IMR-90 (cell line): ENCODE data around the gene MRPL38. TPM values are rescaled to one million over a fixed set of nuclear protein-coding genes. Genes with fewer than 3 reads are reported as not detected.

Experiments
- ATAC-seq: fragments of 200-7000 bp; cut with Tn5 transposase; 2 replicates; pipeline ENCODE4 v1.9.1; 2020; ENCODE audit warnings: low read depth, mild to moderate bottlenecking, moderate library complexity
- BruUV-seq: library from RNA; stranded (reverse); fragments of 400-500 nt; replicated peaks from 2 replicates; lab custom pipeline; 2021; lab: Mats Ljungman, UMichigan
- CTCF ChIA-PET: fragments of 300-600 bp; formaldehyde crosslinking; extraction: SDS; loops from one replicate; lab custom pipeline; 2021; ENCODE audit warnings: antibody characterized with exemption; lab: Yijun Ruan, JAX
- POLR2A ChIA-PET: fragments of 300-600 bp; sonication (Branson Sonifier 250); formaldehyde crosslinking; loops from one replicate; lab custom pipeline; 2022; ENCODE audit warnings: antibody characterized with exemption; ENCODE audit not compliant: unreplicated experiment; lab: Charles Lee
- DNase-seq: peaks from one replicate; pipeline ENCODE4 v3.0.0; 2013
- H2AFZ ChIP-seq: replicated peaks from 2 replicates; pipeline ENCODE3; 2013; ENCODE audit warnings: low read length, mild to moderate bottlenecking; ENCODE audit not compliant: poor library complexity
- H2AK5ac ChIP-seq: 2 replicates; pipeline ENCODE4 v1.6.1; 2013; ENCODE audit warnings: low read depth, low read length, inconsistent platforms
- H2AK9ac ChIP-seq: replicated peaks from 2 replicates; pipeline ENCODE3; 2013; ENCODE audit warnings: mild to moderate bottlenecking, low read depth, low read length, moderate library complexity; ENCODE audit not compliant: poor library complexity
- H2BK120ac ChIP-seq: 2 replicates; pipeline ENCODE4 v1.6.1; 2013; ENCODE audit warnings: low read depth, low read length, inconsistent platforms
- H2BK15ac ChIP-seq: 3 replicates; pipeline ENCODE4 v1.6.1; 2013; ENCODE audit warnings: low read depth, low read length, inconsistent platforms
- H2BK20ac ChIP-seq: 2 replicates; pipeline ENCODE4 v1.6.1; 2013; ENCODE audit warnings: low read depth, mild to moderate bottlenecking, inconsistent platforms, low read length, moderate library complexity
- H2BK5ac ChIP-seq: 2 replicates; pipeline ENCODE4 v1.6.1; 2013; ENCODE audit warnings: mild to moderate bottlenecking, low read depth, low read length, inconsistent platforms; ENCODE audit not compliant: poor library complexity, severe bottlenecking
- H3K14ac ChIP-seq: replicated peaks from 2 replicates; pipeline ENCODE4 v1.6.1; 2013; ENCODE audit warnings: low read depth, low read length, inconsistent platforms
- H3K18ac ChIP-seq: 2 replicates; pipeline ENCODE4 v1.6.1; 2013; ENCODE audit warnings: low read depth, low read length, control low read depth
- H3K23ac ChIP-seq: 2 replicates; pipeline ENCODE4 v1.6.1; 2013; ENCODE audit warnings: low read depth, low read length, inconsistent platforms
- H3K27ac ChIP-seq: 2 replicates; pipeline ENCODE4 v1.5.1; 2013; ENCODE audit warnings: mild to moderate bottlenecking, control low read depth, low read length; ENCODE audit not compliant: insufficient read depth
- H3K27me3 ChIP-seq: 2 replicates; pipeline ENCODE4 v1.6.1; 2013; ENCODE audit warnings: low read length; ENCODE audit not compliant: control insufficient read depth, insufficient read depth
- H3K36me3 ChIP-seq: 2 replicates; pipeline ENCODE4 v1.6.1; 2013; ENCODE audit warnings: low read length, mixed read lengths; ENCODE audit not compliant: control insufficient read depth, insufficient read depth
- H3K4ac ChIP-seq: 2 replicates; pipeline ENCODE4 v1.6.1; 2013; ENCODE audit warnings: low read depth, low read length, inconsistent platforms
- H3K4me1 ChIP-seq: 2 replicates; pipeline ENCODE4 v1.6.1; 2013; ENCODE audit warnings: low read length, mixed read lengths; ENCODE audit not compliant: control insufficient read depth, insufficient read depth
- H3K4me2 ChIP-seq: 2 replicates; pipeline ENCODE4 v1.6.1; 2013; ENCODE audit warnings: low read depth, mild to moderate bottlenecking, control low read depth, low read length, moderate library complexity
- H3K4me3 ChIP-seq: 2 replicates; pipeline ENCODE4 v1.5.1; 2013; ENCODE audit warnings: low read depth, mild to moderate bottlenecking, control low read depth, low read length, moderate library complexity; ENCODE audit not compliant: insufficient read depth
- H3K56ac ChIP-seq: 2 replicates; pipeline ENCODE4 v1.6.1; 2013; ENCODE audit warnings: low read length, inconsistent platforms; ENCODE audit not compliant: insufficient read depth; ENCODE audit errors: extremely low read depth
- H3K79me1 ChIP-seq, 2 experiments: 2 replicates each; pipeline ENCODE4 v1.6.1; 2013; ENCODE audit warnings: low read length in 2 of 2, inconsistent platforms in 1 of 2, low read depth in 1 of 2
- H3K9ac ChIP-seq: 2 replicates; pipeline ENCODE4 v1.6.1; 2013; ENCODE audit warnings: low read depth, low read length, control low read depth
- H3K9me1 ChIP-seq: 2 replicates; pipeline ENCODE4 v1.6.1; 2013; ENCODE audit warnings: low read length, inconsistent platforms; ENCODE audit not compliant: insufficient read depth
- H3K9me3 ChIP-seq: 2 replicates; pipeline ENCODE4 v1.6.1; 2013; ENCODE audit warnings: low read length; ENCODE audit not compliant: control insufficient read depth, insufficient read depth
- H4K20me1 ChIP-seq: 2 replicates; pipeline ENCODE4 v1.6.1; 2013; ENCODE audit warnings: low read length, inconsistent platforms; ENCODE audit not compliant: insufficient read depth
- H4K5ac ChIP-seq: 2 replicates; pipeline ENCODE4 v1.6.1; 2013; ENCODE audit warnings: mild to moderate bottlenecking, low read depth, low read length, control low read depth
- H4K8ac ChIP-seq, 2 experiments: 2 replicates each; pipeline ENCODE4 v1.6.1; 2013; ENCODE audit warnings: low read depth in 2 of 2, low read length in 2 of 2, control low read depth in 1 of 2, inconsistent platforms in 1 of 2
- H4K91ac ChIP-seq: 2 replicates; pipeline ENCODE4 v1.6.1; 2013; ENCODE audit warnings: low read depth, low read length, inconsistent platforms; ENCODE audit not compliant: insufficient read depth
- MAZ ChIP-seq: IDR thresholded peaks from 2 replicates; pipeline ENCODE4 v1.6.1; 2012; ENCODE audit warnings: low read depth, mild to moderate bottlenecking, low read length, improper control_type of control experiment, moderate library complexity, borderline replicate concordance
- POLR2A ChIP-seq: IDR thresholded peaks from 2 replicates; pipeline ENCODE4 v1.6.1; 2012; ENCODE audit warnings: mild to moderate bottlenecking, low read depth, low read length
- RAD21 ChIP-seq: IDR thresholded peaks from 2 replicates; pipeline ENCODE4 v1.6.1; 2012; ENCODE audit warnings: low read length, improper control_type of control experiment
- RFX5 ChIP-seq: IDR thresholded peaks from 2 replicates; pipeline ENCODE4 v1.8.0; 2012; ENCODE audit warnings: low read depth, mild to moderate bottlenecking, low read length, moderate library complexity
- WGBS, 2 experiments: methylation state at CpG; one replicate each; pipeline versions ENCODE4 v1.1.5 to v1.1.7; 2013; ENCODE audit warnings: missing lambda C conversion rate in 2 of 2; ENCODE audit not compliant: insufficient read length in 1 of 2; ENCODE audit errors: extremely low coverage in 2 of 2; 5-methylcytosine and 5-hydroxymethylcytosine counted together
- dilution Hi-C: fragments of 300-500 bp; cut with HindIII; formaldehyde crosslinking; loops from one replicate; pipeline ENCODE4 v1.14.3; 2018; ENCODE audit warnings: low sequenced_read_pairs; ENCODE audit not compliant: unreplicated experiment
- in situ Hi-C: fragments of 300-500 bp; cut with MboI; formaldehyde crosslinking; loops from 3 replicates; pipeline ENCODE4 v1.14.3; 2019; ENCODE audit warnings: low sequenced_read_pairs, inconsistent platforms, mixed read lengths
- intact Hi-C: fragments of 100-400 bp; cut with micrococcal nuclease; formaldehyde crosslinking; loops from 2 replicates; pipeline ENCODE4 v1.10.0; 2022
- polyA plus RNA-seq, 3 experiments: library from polyadenylated mRNA; depleted of rRNA; stranded (reverse); fragments of >200 nt; gene quantifications; 2 replicates each; pipeline ENCODE4 v1.2.3, GENCODE V29; 2012; ENCODE audit warnings: low replicate concordance in 1 of 3
- total RNA-seq: library from RNA; depleted of rRNA; stranded (reverse); fragments of >200 nt; gene quantifications from 2 replicates; pipeline ENCODE4 v1.2.3, GENCODE V29; 2012

MRPL38 gene
- total and polyA plus RNA-seq, 2 of the 4 experiments (the other 2 are of a cell fraction) = 13.3 to 42.5 TPM

- intact Hi-C loops = no loop called here
- no peak overlapping the region for H4K5ac ChIP-seq
- no peak overlapping the region for H3K4me3 ChIP-seq
- H3K9ac ChIP-seq = no peak overlapping the region
- H3K4me1 ChIP-seq = peaks cover 12% of the 10 kb centered on the region
- peak overlapping the region; percentile 20 for H2AK5ac ChIP-seq
- 0 out of 2 replicates have a peak, but pooled peaks cover 7% of the 10 kb centered on the region for H3K9me1 ChIP-seq
- peak overlapping the region; percentile 29; the same call in 1 of the 3 replicates for H2BK15ac ChIP-seq
- H3K56ac ChIP-seq = no peak overlapping the region
- H3K4ac ChIP-seq = peak overlapping the region; percentile 78
- H3K36me3 ChIP-seq = no peaks in the 10 kb centered on the region
- H2AFZ ChIP-seq = peak overlapping the region; percentile 14
- peak overlapping the region; percentile 2 for H2AK9ac ChIP-seq
- DNase-seq = peak; percentile 92
- peak overlapping the region; percentile 17 to 23; a peak in 3 of 4 replicates for H4K8ac ChIP-seq
- no peaks in the 10 kb centered on the region for H3K9me3 ChIP-seq
- no peak overlapping the region for H3K18ac ChIP-seq
- ChIA-PET CTCF (interaction anchor here (0.6 kb wide), 1 partner anchor 61 kb away, joined by 5 read pairs; no protein-coding TSS in a partner anchor), POLR2A (interaction anchor here (0.6 to 1.0 kb wide), 3 partner anchors 9 to 88 kb away, joined by 3 to 13 read pairs (median 3); partner anchors contain the start of gene WBP2)
- peak overlapping the region; percentile 47; the same call in 1 of the 2 replicates for H2BK20ac ChIP-seq
- no peaks in the 10 kb centered on the region for H4K20me1 ChIP-seq
- no peak overlapping the region for H2BK5ac ChIP-seq
- WGBS, 2 experiments = 11% methylated on average over 3 of the region's 8 CpGs; no CpG with 5 or more reads in 1 of the 2 experiments
- peaks cover 0 to under 1% of the 10 kb centered on the region in 2 experiments; a peak in 1 of 4 replicates for H3K79me1 ChIP-seq
- peak overlapping the region; percentile 47 for H3K4me2 ChIP-seq
- TF ChIP-seq RAD21 (peak; percentile 2; the same call in 1 of the 2 replicates), POLR2A (no peak), RFX5 (no peak), MAZ (peak; percentile 8; the same call in 1 of the 2 replicates)
- H2BK120ac ChIP-seq = peak overlapping the region; percentile 23; the same call in 1 of the 2 replicates
- H3K23ac ChIP-seq = no peak overlapping the region; the same call in 1 of the 2 replicates
- dilution Hi-C loops = no loop called here
- peak; percentile 83 for ATAC-seq
- no TSS peak for BruUV-seq
- no peak overlapping the region for H4K91ac ChIP-seq
- in situ Hi-C loops = no loop called here
- H3K27ac ChIP-seq = peak overlapping the region; percentile 39
- no peaks in the 10 kb centered on the region for H3K27me3 ChIP-seq
- H3K14ac ChIP-seq = peak overlapping the region; percentile 71; the same call in 1 of the 2 replicates
Measured at GRCh38 chr17:75864448-75864871, 40.2 kb downstream of the MRPL38 start.
